SHP77 (cell line): Measurements from ENCODE around the gene TMEM91.
A peak's percentile ranks its signal among the peaks of the same experiment; 100 is the strongest.
"Not testable (repeated sequence)": the region's sequence is repeated elsewhere in the genome, so short reads cannot be mapped to it uniquely, and the experiment has no call there.

Source experiments
- DNase-seq, 2 experiments: peaks; one replicate each; lab custom pipeline; 2025; lab: John Stamatoyannopoulos, UW

The TMEM91 gene

DNA sequence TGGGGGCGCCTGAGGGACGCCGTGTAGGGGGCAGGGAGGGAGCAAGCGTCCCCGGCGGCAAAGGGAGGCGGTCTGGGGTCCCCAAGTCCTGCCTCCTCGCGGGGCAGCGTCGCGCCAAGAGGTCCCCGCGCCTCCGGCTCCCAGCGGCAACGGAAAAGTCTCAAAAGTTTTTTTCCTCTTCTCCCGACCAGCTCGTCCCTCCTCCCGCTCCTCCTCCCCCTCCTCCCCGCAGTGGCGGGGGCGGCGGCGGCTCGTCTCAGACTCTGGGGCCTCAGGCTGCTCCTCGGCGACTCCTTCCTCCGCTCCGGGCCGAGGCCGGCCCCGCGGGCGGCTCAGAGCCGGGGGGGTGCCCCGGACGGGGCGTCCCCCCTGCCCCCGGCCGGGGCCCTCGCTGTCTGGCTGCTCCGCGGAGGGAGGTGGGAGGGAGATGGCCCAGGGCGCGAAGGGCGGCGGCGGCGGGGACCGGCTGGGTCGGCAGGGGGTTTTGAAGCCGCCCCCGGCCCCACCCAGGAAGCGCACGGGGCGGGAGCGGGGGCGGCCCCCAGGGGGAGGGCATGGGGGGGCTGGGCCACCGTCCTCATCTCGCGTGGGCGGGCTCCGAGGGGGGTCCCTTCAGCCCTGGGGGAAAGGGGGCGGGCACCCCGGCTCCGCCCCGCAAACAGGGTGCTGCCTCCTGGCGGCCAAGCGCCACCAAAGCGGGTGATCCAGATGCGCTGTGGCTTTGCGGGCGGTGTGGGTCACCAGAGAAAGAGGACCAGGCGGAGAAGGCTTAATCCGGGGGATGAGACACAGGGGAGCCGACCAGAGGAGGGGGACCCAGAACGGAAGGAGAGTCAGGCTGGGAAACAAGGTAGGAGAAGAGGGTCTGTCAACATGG is 22.6 kb upstream of the TMEM91 start, which contains the start of gene TGFB1:
Gene TGFB1 (minus strand): TSS at position 457 of the 877 bp plus-strand sequence. CDS start 878 bp downstream, outside the sequence.
- DNase-seq, result peak in 1 of 2 experiments; percentile 58

DNA sequence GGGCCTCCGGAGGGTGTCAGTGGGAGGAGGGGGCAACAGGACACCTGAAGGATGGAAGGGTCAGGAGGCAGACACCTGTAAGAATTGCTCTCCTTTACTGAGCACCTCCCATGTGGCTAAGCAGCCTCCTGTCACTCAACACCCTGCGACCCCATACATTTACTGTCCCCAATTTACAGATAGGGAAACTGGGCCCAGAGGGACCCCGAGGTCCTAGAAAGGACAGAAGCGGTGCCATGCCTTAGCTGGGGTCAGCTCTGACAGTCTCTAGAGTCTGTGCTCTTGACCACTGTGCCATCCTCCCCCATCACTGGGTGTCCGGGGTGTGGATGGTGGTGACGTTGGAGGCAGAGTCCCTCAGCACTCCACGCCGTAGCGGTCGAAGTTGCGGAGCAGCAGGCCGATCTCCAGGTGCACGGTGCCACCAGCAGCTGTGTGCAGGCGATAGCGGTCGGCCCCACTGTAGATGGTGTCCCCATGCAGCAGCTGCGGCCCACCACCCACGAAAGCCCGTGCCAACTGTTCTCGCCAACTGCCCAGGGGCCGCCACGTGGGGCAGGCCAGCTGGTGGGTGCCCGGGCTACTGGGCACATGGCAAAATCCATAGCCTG is 21.9 kb upstream of the TMEM91 start:
- DNase-seq, result no peak

DNA sequence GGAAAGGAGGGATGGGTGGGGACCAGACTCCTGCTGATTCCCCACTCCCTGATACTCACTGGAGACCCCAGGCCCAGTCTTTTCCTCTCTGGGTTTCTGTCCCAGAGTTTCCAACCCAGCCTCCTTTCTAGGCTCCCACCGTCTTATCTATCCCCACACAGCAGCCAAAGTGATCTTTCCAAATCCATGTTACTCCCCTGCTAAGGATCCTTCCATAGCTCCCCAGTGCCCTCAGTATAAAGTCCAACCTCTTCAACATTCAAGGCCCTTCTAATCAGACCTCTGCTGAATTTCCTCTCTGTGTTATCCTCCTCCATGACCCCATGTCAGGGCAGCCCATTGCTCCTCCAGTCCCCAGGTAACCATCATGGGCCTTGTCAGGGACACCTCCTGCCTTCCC is 21.3 kb upstream of the TMEM91 start:
- DNase-seq, result no peak

DNA sequence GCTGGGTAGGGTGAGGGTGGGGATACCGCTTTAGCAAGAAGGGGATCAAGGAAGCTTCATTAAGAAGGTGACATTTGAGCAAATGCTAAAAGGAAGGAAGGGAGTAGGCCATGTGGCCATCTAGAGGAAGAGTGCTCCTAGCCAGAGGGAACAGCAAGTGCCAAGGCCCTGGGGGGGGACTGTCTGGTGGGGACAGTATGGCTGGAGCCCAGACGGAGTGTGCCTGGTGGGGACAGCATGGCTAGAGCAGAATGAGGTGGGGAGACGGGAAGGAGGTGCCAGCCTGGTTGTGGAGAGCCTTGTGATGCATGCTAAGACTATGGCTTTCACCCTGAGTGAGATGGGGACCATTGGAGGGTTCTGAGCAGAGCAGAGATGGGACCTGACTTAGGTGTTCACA is 20.5 kb upstream of the TMEM91 start:
- DNase-seq, result no peak

DNA sequence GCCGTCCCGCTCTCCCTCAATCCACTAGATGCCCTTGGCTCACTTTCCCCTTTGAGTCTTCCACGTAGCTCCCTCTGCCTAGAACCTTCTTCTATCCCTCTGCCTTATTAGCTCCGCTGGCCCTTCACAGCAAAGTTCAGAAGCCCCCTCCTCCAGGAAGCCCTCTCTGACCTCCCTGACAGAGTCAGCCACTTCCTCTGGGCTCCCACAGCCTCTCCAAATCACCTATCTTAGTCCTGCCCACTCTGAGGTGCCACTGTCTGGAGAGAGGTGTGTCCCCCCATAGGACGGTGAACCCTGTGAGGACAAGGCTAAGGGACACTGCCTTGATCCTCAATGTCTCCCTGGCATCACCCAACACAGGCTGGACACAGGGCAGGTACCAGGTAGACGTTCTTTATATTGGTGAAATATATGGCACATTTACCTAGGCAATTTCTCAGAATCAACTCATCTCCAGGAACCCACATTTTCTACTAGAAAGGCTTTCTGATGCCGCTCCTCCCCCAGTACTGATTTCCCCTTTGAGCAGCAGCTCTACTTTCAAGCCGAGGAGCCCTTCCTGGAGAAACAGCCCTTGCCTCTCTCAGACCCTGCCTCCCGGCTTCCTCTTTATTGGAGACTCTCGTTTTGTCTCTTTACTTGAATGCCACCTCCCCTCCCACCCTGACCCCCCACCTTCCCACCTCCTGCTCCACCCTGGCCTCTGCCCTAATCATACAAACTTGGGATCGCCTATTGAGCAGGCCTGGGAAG is 19.2 kb upstream of the TMEM91 start:
- no peak for DNase-seq

DNA sequence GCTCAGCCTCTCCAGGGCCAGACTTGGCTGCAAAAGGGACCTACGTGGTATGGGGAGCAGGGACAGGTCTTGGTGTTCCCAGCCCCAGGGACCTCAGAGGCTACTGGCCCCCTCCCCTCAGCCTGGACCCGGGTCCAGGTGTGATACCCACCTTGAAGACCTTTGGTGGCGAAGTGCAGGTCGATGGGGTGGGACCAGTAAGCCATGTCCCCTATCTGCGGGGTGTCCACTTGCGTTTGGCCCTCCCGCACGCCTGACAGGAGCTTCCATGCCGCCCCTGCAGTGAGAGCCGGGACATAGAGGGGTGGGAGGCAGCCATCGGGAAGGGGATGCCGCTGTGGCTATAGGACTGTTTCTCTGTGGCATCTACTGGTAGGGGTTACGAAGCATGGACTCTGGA is 18.6 kb upstream of the TMEM91 start:
- no peak for DNase-seq

DNA sequence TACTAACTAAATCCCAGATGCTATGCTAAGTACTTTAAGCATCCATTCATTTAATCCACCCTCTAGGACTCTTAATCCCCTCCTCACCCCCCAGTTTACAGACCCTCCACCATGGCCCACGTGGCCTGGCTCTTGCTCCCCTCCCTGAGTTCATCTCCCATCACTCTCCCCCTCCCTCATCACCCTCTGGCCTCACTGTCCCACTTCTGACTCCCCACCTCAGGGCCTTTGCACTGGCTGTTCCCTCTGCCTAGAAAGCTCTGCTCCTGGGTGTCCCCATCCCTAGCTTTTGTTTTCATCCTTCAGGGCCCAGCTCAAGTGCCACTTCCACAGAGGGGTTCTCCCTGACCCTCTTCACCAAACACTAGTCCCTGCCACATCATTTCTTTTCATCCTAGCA is 16.6 kb upstream of the TMEM91 start:
- DNase-seq, result no peak

DNA sequence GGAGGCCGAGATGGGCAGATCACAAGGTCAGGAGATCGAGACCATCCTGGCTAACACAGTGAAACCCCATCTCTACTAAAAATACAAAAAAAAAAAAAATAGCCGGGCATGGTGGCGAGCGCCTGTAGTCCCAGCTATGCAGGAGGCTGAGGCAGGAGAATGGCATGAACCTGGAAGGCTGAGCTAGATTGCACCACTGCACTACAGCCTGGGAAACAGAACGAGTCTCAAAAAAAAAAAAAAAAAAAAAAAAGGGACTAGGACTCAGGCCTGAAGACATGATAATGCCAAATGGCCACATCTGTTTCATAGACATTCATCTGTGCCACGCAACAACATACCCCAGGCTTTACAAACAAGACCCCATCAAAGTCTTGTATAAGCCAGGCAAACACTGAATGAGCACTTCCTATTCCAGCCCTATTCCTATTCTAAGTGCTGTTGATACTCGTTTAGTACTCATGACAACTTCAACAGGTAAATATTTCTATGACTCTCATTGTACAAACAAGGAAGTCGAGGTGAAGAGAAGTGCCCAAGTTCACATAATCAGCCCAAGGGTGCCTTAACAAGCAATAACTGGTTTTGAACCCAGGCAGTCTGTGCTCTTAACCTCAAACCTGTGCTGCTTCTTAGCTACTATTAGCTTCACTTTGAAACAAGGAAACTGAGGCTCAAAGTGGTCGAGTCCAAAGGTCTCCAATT is 14.0 kb upstream of the TMEM91 start:
- DNase-seq, result no peak

DNA sequence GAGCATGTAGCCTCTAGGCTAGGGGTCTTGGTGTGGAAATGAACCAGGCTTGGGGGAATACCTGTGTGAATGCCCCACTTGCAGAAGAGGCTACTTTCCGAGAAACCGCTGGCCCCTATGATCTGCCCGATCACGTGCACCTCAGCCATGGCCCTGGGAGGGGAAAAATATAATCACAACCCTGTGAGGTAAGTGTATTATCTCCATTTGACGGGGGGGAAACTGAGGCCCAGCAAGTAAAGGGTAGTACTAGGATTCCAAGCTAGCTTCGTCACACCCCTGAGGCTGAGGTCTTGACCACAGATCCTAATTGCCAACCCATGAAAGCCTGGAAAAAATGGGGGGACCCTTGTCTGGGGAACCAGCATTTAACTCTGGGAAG is 13.0 kb upstream of the TMEM91 start:
- no peak for DNase-seq

DNA sequence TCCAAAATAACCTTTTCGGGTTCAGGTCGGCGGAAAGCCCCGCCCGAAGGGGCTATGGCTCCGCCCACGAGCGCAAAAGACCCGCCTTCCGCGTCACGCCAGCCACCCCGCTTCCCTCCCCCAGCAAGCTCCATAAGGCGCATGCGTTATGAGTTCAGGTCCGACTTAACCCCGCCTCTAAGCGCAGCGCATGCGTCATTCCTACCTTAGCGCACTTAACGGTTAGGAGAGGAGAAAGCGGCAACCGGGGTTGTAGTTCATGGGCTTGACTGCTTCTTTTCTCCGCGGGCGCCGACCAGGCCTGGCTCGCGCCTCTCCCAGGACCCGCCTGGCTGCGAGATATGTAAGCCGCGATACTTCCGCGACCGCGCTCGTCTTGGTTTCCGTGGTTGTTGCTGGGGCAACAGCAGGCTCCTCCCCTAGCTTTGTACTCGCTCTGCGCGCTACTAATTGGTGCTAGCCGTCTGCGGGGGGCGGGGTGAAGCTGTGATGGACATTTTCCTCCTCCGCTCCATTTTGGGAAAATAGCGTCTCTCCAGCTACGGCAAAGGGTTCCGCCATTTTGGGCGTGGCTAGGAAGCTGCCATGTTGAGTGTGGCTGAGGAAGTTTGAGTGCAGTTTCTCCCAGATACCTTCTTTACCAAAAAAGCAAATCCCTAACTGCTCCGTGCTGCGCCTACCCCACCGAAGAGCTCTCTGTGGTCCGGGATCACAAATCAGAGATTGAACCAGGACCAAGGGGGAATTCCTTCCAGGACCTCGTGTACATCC is 12.4 kb upstream of the TMEM91 start, which contains the start of gene B9D2:
Gene B9D2 (minus strand): TSS at position 397 of the 771 bp plus-strand sequence. CDS start 630 bp downstream, outside the sequence.
- peak; percentile 93 to 97 for DNase-seq

DNA sequence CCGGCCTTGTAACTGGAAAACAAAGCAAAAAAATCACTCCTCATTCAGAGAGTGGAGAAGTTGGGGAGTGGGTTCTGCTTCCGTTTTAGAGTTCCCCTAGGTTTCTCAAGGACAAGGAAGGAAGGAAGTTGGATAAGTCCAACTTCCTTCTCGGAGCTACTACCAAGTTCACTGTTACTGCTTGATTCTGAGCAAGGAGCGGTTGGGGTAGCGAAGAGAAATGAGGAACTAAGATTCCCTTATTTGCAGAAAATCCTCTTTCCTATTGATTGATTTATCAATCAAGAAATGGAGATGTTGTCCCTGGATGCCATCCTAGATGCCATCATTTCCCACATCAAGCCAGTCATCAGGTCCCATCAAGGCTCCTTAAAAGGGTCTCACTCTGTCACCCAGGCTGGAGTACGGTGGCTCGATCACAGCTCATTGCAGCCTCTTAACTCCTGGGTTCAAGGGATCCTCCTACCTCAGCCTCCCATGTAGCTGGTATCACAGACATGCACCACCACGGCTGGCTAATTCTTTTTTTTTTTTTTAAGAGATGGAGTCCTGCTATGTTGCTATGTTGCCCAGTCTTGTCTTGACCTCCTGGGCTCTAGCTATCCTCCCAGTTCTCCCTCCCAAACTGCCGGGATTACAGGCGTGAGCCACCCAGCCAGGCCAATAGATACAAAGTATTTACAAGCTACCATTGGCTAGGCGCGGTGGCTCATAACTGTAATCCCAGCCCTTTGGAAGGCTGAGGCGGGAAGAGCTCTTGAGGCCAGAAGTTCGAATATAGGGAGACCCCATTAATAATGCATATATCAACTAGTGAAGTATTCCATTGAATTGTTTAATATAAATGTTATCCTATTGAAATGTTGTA is 11.6 kb upstream of the TMEM91 start:
- DNase-seq, result no peak

DNA sequence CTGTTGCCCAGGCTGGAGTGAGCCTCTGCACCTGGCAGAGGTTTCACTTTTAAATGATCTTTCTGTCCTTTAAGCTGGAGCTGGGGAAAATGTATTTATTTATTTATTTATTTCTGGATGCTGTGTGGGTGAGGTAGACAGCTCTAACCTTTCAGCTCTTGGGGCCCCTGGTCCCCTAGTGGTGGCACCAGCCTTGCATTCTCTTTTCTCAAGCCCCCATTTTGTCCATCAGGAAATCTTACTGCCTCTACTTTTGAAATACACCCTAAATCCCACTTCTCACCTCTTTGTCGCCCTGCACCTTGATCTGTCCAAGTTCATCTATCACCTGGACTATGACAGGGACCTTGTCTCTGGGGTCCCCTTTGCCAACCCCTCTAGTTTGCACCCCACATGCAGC is 10.2 kb upstream of the TMEM91 start:
- DNase-seq, result no peak

DNA sequence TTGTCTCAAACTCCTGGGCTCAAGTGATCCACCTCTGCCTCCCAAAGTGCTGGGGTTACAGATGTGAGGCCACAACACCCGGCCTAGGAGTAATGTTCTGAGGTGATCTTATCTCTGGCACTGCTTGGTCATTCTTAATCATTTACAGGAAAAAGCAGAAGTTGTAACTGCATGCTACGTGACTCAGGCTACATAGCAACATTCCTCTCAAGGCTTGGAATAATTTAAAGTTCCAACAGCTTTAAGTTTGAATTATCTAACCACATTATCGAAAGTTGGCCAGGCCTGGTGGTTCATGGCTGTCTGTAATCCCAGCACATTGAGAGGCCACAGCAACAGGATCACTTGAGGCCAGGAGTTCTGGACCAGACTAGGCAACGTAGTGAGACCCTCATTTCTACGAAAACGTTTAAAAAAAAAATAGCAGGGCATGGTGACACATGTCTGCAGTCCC is 8.5 kb upstream of the TMEM91 start:
- no peak for DNase-seq

DNA sequence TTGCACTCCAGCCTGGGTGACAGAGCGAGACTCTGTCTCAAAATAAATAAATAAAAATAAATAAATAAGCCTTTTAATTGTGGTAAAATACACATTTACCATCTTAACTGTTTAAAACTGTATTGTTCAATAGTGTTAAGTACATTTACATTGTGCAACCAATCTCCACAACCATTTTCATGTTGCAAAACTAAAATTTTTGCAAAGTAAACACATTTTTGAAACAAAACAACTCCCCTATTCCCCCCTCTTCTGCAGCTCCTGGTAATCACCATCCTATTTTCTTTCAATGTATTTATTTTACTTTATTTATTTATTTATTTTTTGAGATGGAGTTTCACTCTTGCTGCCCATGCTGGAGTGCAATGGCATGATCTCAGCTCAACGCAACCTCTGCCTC is 6.6 kb upstream of the TMEM91 start:
- no peak for DNase-seq

DNA sequence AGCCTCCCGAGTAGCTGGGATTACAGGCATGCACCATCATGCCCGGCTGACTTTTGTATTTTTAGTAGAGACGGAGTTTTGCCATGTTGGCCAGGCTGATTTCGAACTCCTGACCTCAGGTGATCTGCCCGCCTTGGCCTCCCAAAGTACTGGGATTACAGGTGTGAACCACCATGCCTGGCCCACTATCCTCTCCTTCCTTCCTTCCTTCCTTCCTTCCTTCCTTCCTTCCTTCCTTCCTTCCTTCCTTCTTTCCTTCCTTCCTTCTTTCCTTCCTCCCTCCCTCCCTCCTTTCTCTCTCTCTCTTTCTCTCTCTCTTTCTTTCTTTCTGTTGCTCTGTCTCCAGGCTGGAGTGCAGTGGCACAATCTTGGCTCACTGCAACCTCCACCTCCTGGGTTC is 5.2 kb upstream of the TMEM91 start:
- not testable (repeated sequence) for DNase-seq

DNA sequence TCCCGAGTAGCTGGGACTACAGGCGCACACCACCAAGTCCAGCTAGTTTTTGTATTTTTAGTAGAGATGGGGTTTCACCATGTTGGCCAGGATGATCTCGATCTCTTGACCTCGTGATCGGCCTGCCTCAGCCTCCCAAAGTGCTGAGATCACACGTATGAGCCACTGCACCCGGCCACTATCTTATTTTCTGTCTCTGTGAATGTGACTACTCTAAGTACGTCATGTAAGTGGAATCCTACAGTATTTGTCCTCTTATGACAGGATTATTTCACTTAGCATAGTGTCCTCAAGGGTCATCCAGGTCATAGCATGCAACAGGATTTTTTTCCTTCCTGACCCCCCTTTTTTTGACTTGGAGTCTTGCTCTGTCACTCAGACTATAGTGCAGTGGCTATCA is 4.8 kb upstream of the TMEM91 start:
- DNase-seq, result no peak

DNA sequence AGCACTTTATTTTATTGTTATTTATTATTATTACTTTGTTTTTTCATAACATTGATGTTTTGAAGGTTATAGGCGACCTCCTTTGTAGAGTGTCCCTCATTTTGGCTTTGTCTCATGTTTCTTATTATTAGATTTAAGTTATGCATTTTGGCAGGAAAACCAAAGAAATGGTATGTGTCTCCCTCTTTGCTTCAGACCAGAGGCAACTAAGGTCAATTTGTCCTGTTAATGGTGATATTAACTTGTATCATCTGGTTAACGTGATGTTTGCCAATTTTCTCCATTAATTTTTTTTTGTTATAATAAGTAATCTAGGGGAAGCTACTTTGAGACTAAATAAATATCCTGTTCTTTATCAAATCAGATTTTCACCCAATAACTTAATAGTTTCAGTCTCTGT is 3.8 kb upstream of the TMEM91 start:
- no peak for DNase-seq

DNA sequence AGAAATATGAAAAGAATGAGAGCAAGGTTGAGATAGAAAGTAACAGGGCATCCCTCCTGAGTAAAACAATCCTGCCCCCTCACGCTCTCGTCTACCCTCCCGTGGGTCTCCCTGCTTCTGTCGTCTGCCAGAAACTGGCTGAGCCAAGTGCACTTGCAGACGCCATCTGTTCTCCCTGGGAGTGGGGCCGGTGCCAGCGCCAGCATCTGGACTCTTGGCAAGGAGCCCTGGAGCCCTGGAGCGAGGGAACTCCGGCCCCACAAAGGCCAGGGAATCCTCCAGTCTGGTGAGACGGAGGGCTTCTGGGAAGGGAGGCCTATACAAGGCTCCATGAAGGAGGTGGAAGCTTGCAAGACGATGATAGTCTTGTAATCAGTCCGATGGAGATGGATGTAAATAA is 2.3 kb upstream of the TMEM91 start:
- DNase-seq, result peak; percentile 74 to 81

DNA sequence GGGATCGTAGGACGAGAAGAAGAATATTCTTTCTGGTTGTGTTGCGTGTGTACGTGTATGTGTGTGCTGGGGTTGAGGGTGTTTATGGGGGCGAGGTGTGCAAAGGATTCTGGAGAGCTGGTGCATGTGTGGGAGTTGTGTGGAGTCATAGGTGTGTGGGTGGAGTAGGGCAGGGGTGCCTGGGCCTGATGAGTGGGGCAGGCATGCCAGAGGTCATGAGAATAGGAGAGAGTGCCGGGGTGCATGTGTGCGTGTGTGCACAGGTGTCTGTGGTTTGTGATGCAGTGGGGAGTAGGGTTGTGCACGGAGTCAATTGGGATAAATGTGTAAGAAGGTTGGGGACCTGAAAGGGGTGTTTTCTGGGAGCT is 649 bp downstream of the TMEM91 start:
- no peak for DNase-seq
